Type B pancreatic cell (in vitro differentiated cells): ENCODE results near the gene TMEM198. TPM values are rescaled to one million over a fixed set of nuclear protein-coding genes. Genes with fewer than 3 reads are reported as not detected.

Experiments used
- DNase-seq: peaks from one replicate; pipeline ENCODE4 v3.0.0; 2021; ENCODE audit warnings: mixed read lengths; ENCODE audit not compliant: unreplicated experiment; ENCODE audit errors: extremely low spot score
- H3K27ac Mint-ChIP-seq: 2 replicates; pipeline ENCODE4 v1.8.0; 2021; ENCODE audit warnings: mild to moderate bottlenecking, mixed read lengths
- H3K27me3 Mint-ChIP-seq: 2 replicates; pipeline ENCODE4 v1.8.0; 2021; ENCODE audit warnings: mixed read lengths
- H3K36me3 Mint-ChIP-seq: 2 replicates; pipeline ENCODE4 v1.8.0; 2021; ENCODE audit warnings: mixed read lengths
- H3K4me1 Mint-ChIP-seq: one replicate; pipeline ENCODE4 v1.8.0; 2021; ENCODE audit warnings: mixed read lengths; ENCODE audit not compliant: unreplicated experiment
- H3K4me3 Mint-ChIP-seq: 2 replicates; pipeline ENCODE4 v1.8.0; 2021; ENCODE audit warnings: mild to moderate bottlenecking, mixed read lengths
- H3K9me3 Mint-ChIP-seq: 2 replicates; pipeline ENCODE4 v1.8.0; 2021; ENCODE audit warnings: mixed read lengths
- CTCF ChIP-seq: fragments of 200-600 bp; sonication (generic); conservative IDR thresholded peaks from 2 replicates; pipeline ENCODE4 v1.5.0; 2021; ENCODE audit warnings: antibody characterized with exemption, mild to moderate bottlenecking
- total RNA-seq: library from RNA; stranded (reverse); gene quantifications from 2 replicates; pipeline ENCODE4 v1.2.1, GENCODE V29; 2021; ENCODE audit warnings: low replicate concordance

The TMEM198 gene
- total RNA-seq, 1 donor from 2014 or later, result 7.8 TPM

- Mint-ChIP-seq H3K27me3 (peaks cover 75% of the 10 kb centered on the region), H3K9me3 (no peaks in the 10 kb centered on the region), H3K27ac (peak overlapping the region; percentile 49), H3K36me3 (no peaks in the 10 kb centered on the region), H3K4me1 (peaks cover 51% of the 10 kb centered on the region), H3K4me3 (peak overlapping the region; percentile 57)
- DNase-seq, result no peak
- TF ChIP-seq CTCF, result no peak
Observed at GRCh38 chr2:219525533-219526232, 18.1 kb upstream of the TMEM198 start.

GRCh38 chr2:219526320-219527075 lies 17.3 kb upstream of the TMEM198 start:
- Mint-ChIP-seq H3K36me3 (no peaks in the 10 kb centered on the region), H3K4me1 (peaks cover 44% of the 10 kb centered on the region), H3K27ac (peak overlapping the region; percentile 49), H3K9me3 (no peaks in the 10 kb centered on the region), H3K4me3 (peak overlapping the region; percentile 57), H3K27me3 (peaks cover 77% of the 10 kb centered on the region)
- no peak for TF ChIP-seq CTCF
- no peak for DNase-seq

- Mint-ChIP-seq H3K4me1 (peaks cover 39% of the 10 kb centered on the region), H3K27ac (no peak overlapping the region)
Observed at GRCh38 chr2:219527076-219527394, 16.8 kb upstream of the TMEM198 start.

GRCh38 chr2:219527472-219527871 lies 16.4 kb upstream of the TMEM198 start:
- Mint-ChIP-seq H3K9me3 (no peaks in the 10 kb centered on the region), H3K4me3 (no peak overlapping the region), H3K36me3 (no peaks in the 10 kb centered on the region), H3K27ac (no peak overlapping the region), H3K4me1 (peaks cover 37% of the 10 kb centered on the region), H3K27me3 (peaks cover 73% of the 10 kb centered on the region)
- no peak for DNase-seq
- no peak for TF ChIP-seq CTCF

More at GRCh38 chr2:219527076-219527394, 16.8 kb upstream of the TMEM198 start:
- TF ChIP-seq CTCF, result no peak
- no peak for DNase-seq
- H3K9me3 Mint-ChIP-seq, result no peaks in the 10 kb centered on the region
- H3K36me3 Mint-ChIP-seq, result no peaks in the 10 kb centered on the region
- H3K4me3 Mint-ChIP-seq, result peak overlapping the region; percentile 48
- H3K27me3 Mint-ChIP-seq, result peaks cover 74% of the 10 kb centered on the region

- peak; percentile 95 for DNase-seq
- no peaks in the 10 kb centered on the region for H3K36me3 Mint-ChIP-seq
- H3K9me3 Mint-ChIP-seq, result no peaks in the 10 kb centered on the region
- peak; percentile 99 for TF ChIP-seq CTCF
- H3K4me3 Mint-ChIP-seq, result no peak overlapping the region
- H3K27me3 Mint-ChIP-seq, result peaks cover 64% of the 10 kb centered on the region
- peaks cover 29% of the 10 kb centered on the region for H3K4me1 Mint-ChIP-seq
- no peak overlapping the region for H3K27ac Mint-ChIP-seq
Observed at GRCh38 chr2:219530048-219530963, 13.5 kb upstream of the TMEM198 start.
